H1 (cell line): ENCODE results near the gene CFAP74. TPM values are rescaled to one million over a fixed set of nuclear protein-coding genes. Genes with fewer than 3 reads are reported as not detected.

ENCODE experiments used
- CTCF ChIA-PET: fragments of 300-600 bp; sonication (Branson Sonifier 250); formaldehyde crosslinking; loops from one replicate; lab custom pipeline; 2021; ENCODE audit not compliant: partially characterized antibody; lab: Charles Lee
- POLR2A ChIA-PET: fragments of 300-600 bp; sonication (Branson Sonifier 250); formaldehyde crosslinking; loops from one replicate; lab custom pipeline; 2021; ENCODE audit warnings: inconsistent platforms; ENCODE audit not compliant: partially characterized antibody; lab: Charles Lee
- DNase-seq, 2 experiments: peaks; one replicate each; pipeline versions ENCODE4 v3.0.0 to v3.0.0-alpha.2; 2010 to 2022; ENCODE audit warnings: low spot score in 2 of 2, low read depth in 1 of 2, mixed read lengths in 1 of 2
- FAIRE-seq: peaks from 2 replicates; lab custom pipeline; 2011; peaks lifted over from hg19 to GRCh38; lab: Jason Lieb, UNC
- H2AFZ ChIP-seq: 2 replicates; pipeline ENCODE4 v1.8.1; 2012; ENCODE audit warnings: low read length, inconsistent platforms
- H2AK5ac ChIP-seq: 2 replicates; pipeline ENCODE4 v1.6.1; 2013; ENCODE audit warnings: low read depth, low read length
- H2BK120ac ChIP-seq: replicated peaks from 2 replicates; pipeline ENCODE3; 2013; ENCODE audit warnings: low read depth, low read length, inconsistent platforms
- H2BK12ac ChIP-seq: 2 replicates; pipeline ENCODE4 v1.6.1; 2013; ENCODE audit warnings: low read depth, low read length
- H2BK15ac ChIP-seq: 2 replicates; pipeline ENCODE4 v1.6.1; 2013; ENCODE audit warnings: low read length
- H2BK20ac ChIP-seq: 2 replicates; pipeline ENCODE4 v1.6.1; 2013; ENCODE audit warnings: low read length
- H2BK5ac ChIP-seq: 2 replicates; pipeline ENCODE4 v1.6.1; 2013; ENCODE audit warnings: low read depth, low read length
- H3K14ac ChIP-seq: 2 replicates; pipeline ENCODE4 v1.6.1; 2013; ENCODE audit warnings: inconsistent platforms; ENCODE audit not compliant: insufficient read length
- H3K18ac ChIP-seq: 2 replicates; pipeline ENCODE4 v1.6.1; 2013; ENCODE audit warnings: low read length; ENCODE audit errors: extremely low read depth
- H3K23ac ChIP-seq: 2 replicates; pipeline ENCODE4 v1.6.1; 2013; ENCODE audit warnings: inconsistent platforms; ENCODE audit not compliant: insufficient read length
- H3K23me2 ChIP-seq: 2 replicates; pipeline ENCODE4 v1.6.1; 2013; ENCODE audit warnings: low read depth, low read length
- H3K27ac ChIP-seq: 2 replicates; pipeline ENCODE4 v1.6.1; 2011; ENCODE audit warnings: low read depth, low read length, inconsistent platforms
- H3K27me3 ChIP-seq, 4 experiments: replicated peaks in 1 of 4; 1 replicate in 1 of 4; 2 replicates in 3 of 4; pipeline versions ENCODE4 v1.6.1 to v1.8.1; 2011 to 2013; ENCODE audit warnings: low read length in 3 of 4, mild to moderate bottlenecking in 3 of 4, inconsistent platforms in 2 of 4, mixed read lengths in 2 of 4, moderate library complexity in 1 of 4; ENCODE audit not compliant: control insufficient read depth in 3 of 4, insufficient read depth in 3 of 4; ENCODE audit errors: extremely low read depth in 1 of 4
- H3K36me3 ChIP-seq, 4 experiments: 2 replicates each; pipeline versions ENCODE4 v1.6.1 to v1.8.1; 2011 to 2013; ENCODE audit warnings: mild to moderate bottlenecking in 4 of 4, low read length in 3 of 4, moderate library complexity in 2 of 4, control low read depth in 1 of 4, inconsistent platforms in 1 of 4; ENCODE audit not compliant: insufficient read depth in 4 of 4, control insufficient read depth in 2 of 4
- H3K4ac ChIP-seq: replicated peaks from 2 replicates; pipeline ENCODE3; 2013; ENCODE audit warnings: low read length, low read depth, mixed read lengths, inconsistent platforms; ENCODE audit not compliant: insufficient read length
- H3K4me1 ChIP-seq, 4 experiments: replicated peaks in 1 of 4; 1 replicate in 1 of 4; 2 replicates in 3 of 4; pipeline versions ENCODE4 v1.6.1 to v1.8.1; 2011 to 2013; ENCODE audit warnings: low read length in 3 of 4, inconsistent platforms in 2 of 4, mixed read lengths in 1 of 4; ENCODE audit not compliant: insufficient read depth in 4 of 4, control insufficient read depth in 3 of 4
- H3K4me2 ChIP-seq, 2 experiments: 2 replicates each; pipeline versions ENCODE4 v1.6.1 to v1.8.1; 2011 to 2013; ENCODE audit warnings: low read depth in 2 of 2, low read length in 2 of 2, control low read depth in 1 of 2, inconsistent platforms in 1 of 2, mild to moderate bottlenecking in 1 of 2; ENCODE audit not compliant: insufficient read depth in 1 of 2
- H3K4me3 ChIP-seq, 4 experiments: fragments of 200-600, 300-600 bp in 1 of 4; sonication (generic), shearing (Covaris generic), sonication (Bioruptor Twin) in 1 of 4; 2 replicates each; pipeline versions ENCODE4 v1.5.1 to v1.8.1; 2011 to 2016; ENCODE audit warnings: low read length in 4 of 4, low read depth in 3 of 4, control low read depth in 2 of 4, inconsistent platforms in 2 of 4, mild to moderate bottlenecking in 2 of 4, mixed read lengths in 1 of 4, moderate library complexity in 1 of 4; ENCODE audit not compliant: insufficient read depth in 2 of 4; ENCODE audit errors: extremely low read depth in 1 of 4
- H3K56ac ChIP-seq: replicated peaks from 2 replicates; pipeline ENCODE3; 2013; ENCODE audit warnings: low read depth, mild to moderate bottlenecking, mixed read lengths, low read length, inconsistent platforms; ENCODE audit not compliant: insufficient read length
- H3K79me1 ChIP-seq: 2 replicates; pipeline ENCODE4 v1.6.1; 2013; ENCODE audit warnings: low read depth, low read length, control low read depth
- H3K79me2 ChIP-seq, 2 experiments: 2 replicates each; pipeline versions ENCODE4 v1.6.1 to v1.8.1; 2012 to 2013; ENCODE audit warnings: low read length in 2 of 2, mild to moderate bottlenecking in 2 of 2, inconsistent platforms in 1 of 2; ENCODE audit not compliant: insufficient read depth in 2 of 2, control insufficient read depth in 1 of 2
- H3K9ac ChIP-seq, 4 experiments: replicated peaks in 1 of 4; 1 replicate in 1 of 4; 2 replicates in 3 of 4; pipeline versions ENCODE4 v1.6.1 to v1.8.1; 2011 to 2013; ENCODE audit warnings: low read depth in 3 of 4, low read length in 3 of 4, control low read depth in 2 of 4, mild to moderate bottlenecking in 2 of 4, moderate library complexity in 2 of 4, inconsistent platforms in 1 of 4; ENCODE audit errors: extremely low read depth in 1 of 4
- H3K9me3 ChIP-seq, 2 experiments: 2 replicates each; pipeline versions ENCODE4 v1.6.1 to v1.8.1; 2012 to 2013; ENCODE audit warnings: mild to moderate bottlenecking in 2 of 2, moderate library complexity in 2 of 2, control low read depth in 1 of 2, inconsistent platforms in 1 of 2, low read depth in 1 of 2, low read length in 1 of 2, mixed read lengths in 1 of 2; ENCODE audit not compliant: insufficient read depth in 2 of 2
- H4K20me1 ChIP-seq, 2 experiments: replicated peaks in 1 of 2; 2 replicates each; pipeline versions ENCODE3 to v1.8.1; 2011 to 2013; ENCODE audit warnings: inconsistent platforms in 2 of 2, low read length in 2 of 2, mild to moderate bottlenecking in 1 of 2; ENCODE audit not compliant: insufficient read depth in 2 of 2, control insufficient read depth in 1 of 2
- H4K5ac ChIP-seq: 2 replicates; pipeline ENCODE4 v1.6.1; 2013; ENCODE audit warnings: low read length, low read depth, mixed read lengths, inconsistent platforms; ENCODE audit not compliant: insufficient read length
- H4K8ac ChIP-seq: 2 replicates; pipeline ENCODE4 v1.8.0; 2013; ENCODE audit warnings: mild to moderate bottlenecking, moderate library complexity, low read length, inconsistent platforms; ENCODE audit not compliant: insufficient read depth; ENCODE audit errors: extremely low read depth
- H4K91ac ChIP-seq: replicated peaks from 2 replicates; pipeline ENCODE3; 2013; ENCODE audit warnings: low read length, mixed read lengths, inconsistent platforms; ENCODE audit not compliant: insufficient read length
- ASH2L ChIP-seq: fragments of 200-600, 300-600 bp; sonication (generic); IDR thresholded peaks from one replicate; pipeline ENCODE4 v1.7.1; 2017; ENCODE audit warnings: low read length
- GABPA ChIP-seq: IDR thresholded peaks from 2 replicates; pipeline ENCODE4 v1.6.1; 2011; ENCODE audit warnings: mild to moderate bottlenecking, low read length, moderate library complexity, borderline replicate concordance; ENCODE audit not compliant: insufficient read depth
- POLR2A ChIP-seq, 2 experiments: IDR thresholded peaks; 1 replicate in 1 of 2; 2 replicates in 1 of 2; pipeline ENCODE4 v1.6.1; 2011; ENCODE audit warnings: low read depth in 2 of 2, low read length in 2 of 2, mild to moderate bottlenecking in 2 of 2; ENCODE audit errors: control extremely low read depth in 1 of 2
- SIRT6 ChIP-seq: IDR thresholded peaks from one replicate; pipeline ENCODE4 v1.7.1; 2012; ENCODE audit warnings: low read length, inconsistent platforms
- SP1 ChIP-seq: IDR thresholded peaks from 2 replicates; pipeline ENCODE4 v1.6.1; 2011; ENCODE audit warnings: low read depth, low read length
- SP2 ChIP-seq: IDR thresholded peaks from 2 replicates; pipeline ENCODE4 v1.6.1; 2012; ENCODE audit warnings: mild to moderate bottlenecking, low read length, inconsistent platforms
- SP4 ChIP-seq: IDR thresholded peaks from 2 replicates; pipeline ENCODE4 v1.6.1; 2012; ENCODE audit warnings: low read length, inconsistent platforms
- TBP ChIP-seq: IDR thresholded peaks from 2 replicates; pipeline ENCODE4 v1.6.1; 2011; ENCODE audit warnings: low read depth, low read length, improper control_type of control experiment
- TCF12 ChIP-seq: IDR thresholded peaks from 2 replicates; pipeline ENCODE4 v1.6.1; 2011; ENCODE audit warnings: low read depth, mild to moderate bottlenecking, low read length
- WGBS, 2 experiments: shearing (Covaris generic) in 1 of 2; methylation state at CpG; one replicate each; pipeline versions ENCODE4 v1.1.6 to v1.1.7; 2013 to 2015; ENCODE audit warnings: low lambda C conversion rate in 2 of 2, mixed read lengths in 2 of 2, inconsistent platforms in 1 of 2, low coverage in 1 of 2, missing lambda C conversion rate in 1 of 2; ENCODE audit not compliant: insufficient replicate concordance in 2 of 2, insufficient coverage in 1 of 2, insufficient read length in 1 of 2; ENCODE audit errors: extremely low coverage in 1 of 2, missing lambda C conversion rate in 1 of 2; 5-methylcytosine and 5-hydroxymethylcytosine counted together
- polyA plus RNA-seq, 7 experiments: library from polyadenylated mRNA; depleted of rRNA in 3 of 7; stranded (reverse) in 5 of 7; unstranded in 2 of 7; fragments of >200 nt in 5 of 7; fragments of 200-250 nt in 2 of 7; gene quantifications; 1 replicate in 5 of 7; 2 replicates in 1 of 7; 4 replicates in 1 of 7; pipeline versions ENCODE4 v1.2.1 to v1.2.3, GENCODE V29; 2011 to 2013; ENCODE audit warnings: missing spikeins in 2 of 7, mixed read lengths in 2 of 7
- total RNA-seq: library from RNA; stranded (reverse); fragmentation: NEBNext Ultra II Directional; extraction: Animal tissue kit (Norgen Biotek cat#: 25700); gene quantifications from 2 replicates; pipeline ENCODE4 v1.2.1, GENCODE V29; 2021
- TF ChIP-seq, protein P1 (sequence below): IDR thresholded peaks from 2 replicates; pipeline ENCODE4 v1.6.1; 2011; ENCODE audit warnings: low read length, improper control_type of control experiment
- TF ChIP-seq, protein P2 (sequence below), 3 experiments: IDR thresholded peaks; 1 replicate in 2 of 3; 2 replicates in 1 of 3; pipeline versions ENCODE4 v1.5.1 to v1.6.1; 2011; ENCODE audit warnings: low read length in 3 of 3, mild to moderate bottlenecking in 3 of 3, inconsistent platforms in 2 of 3, low read depth in 1 of 3, moderate library complexity in 1 of 3; ENCODE audit not compliant: insufficient read depth in 1 of 3; ENCODE audit errors: control extremely low read depth in 1 of 3

CFAP74 gene
- total and polyA plus RNA-seq, 2 of the 8 experiments (the other 6 are each of a cell fraction or from before 2014, with no cell fraction given) = 0.09 to 0.20 TPM

DNA sequence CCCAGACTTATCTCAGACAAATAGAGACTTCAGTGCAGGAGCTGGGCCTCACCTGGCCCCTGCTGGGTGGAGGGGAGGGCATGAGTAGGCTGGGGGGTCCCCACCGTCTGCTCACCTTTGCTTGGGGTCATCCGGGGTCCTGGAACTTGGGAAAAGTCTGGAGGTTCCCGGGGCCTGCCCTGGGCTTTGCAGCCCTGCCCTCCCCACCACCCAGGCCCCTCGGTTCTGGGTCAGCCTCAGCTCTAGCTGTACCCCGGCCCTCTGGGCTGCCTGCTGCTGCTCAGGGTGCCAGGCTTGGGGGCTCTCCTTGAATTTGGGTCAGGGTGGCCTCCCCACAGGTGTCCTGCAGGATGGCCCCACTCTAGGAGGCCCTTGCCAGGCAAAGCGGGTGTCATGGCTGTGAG, 82.1 kb downstream of the CFAP74 start:
- Histone ChIP-seq H3K36me3 (no peaks in the 10 kb centered on the region), H2BK5ac (no peak overlapping the region), H2BK20ac (no peak overlapping the region), H3K9ac (no peak overlapping the region), H3K4me1 (peaks cover 0 to 15% (median 10%) of the 10 kb centered on the region in 4 experiments; a peak in 6 of 7 replicates), H4K91ac (no peak overlapping the region), H2BK12ac (no peak overlapping the region), H2AK5ac (peak overlapping the region; percentile 39; the same call in 1 of the 2 replicates), H4K20me1 (no peaks in the 10 kb centered on the region), H3K4ac (no peak overlapping the region), H4K5ac (no peak overlapping the region), H3K23me2 (peaks cover 4% of the 10 kb centered on the region; the same call in 1 of the 2 replicates), H4K8ac (no peak overlapping the region), H3K27ac (no peak overlapping the region), H3K23ac (no peak overlapping the region), H3K9me3 (peaks cover 0 to 10% of the 10 kb centered on the region in 2 experiments; a peak in 1 of 4 replicates), H2AFZ (no peak overlapping the region), H3K27me3 (peaks cover 0 to 2% (median under 1%) of the 10 kb centered on the region in 4 experiments; a peak in 2 of 7 replicates), H3K14ac (no peak overlapping the region), H3K79me1 (no peaks in the 10 kb centered on the region), H2BK15ac (no peak overlapping the region), H2BK120ac (no peak overlapping the region), H3K4me2 (no peak overlapping the region), H3K56ac (no peak overlapping the region), H3K4me3 (no peak overlapping the region), H3K79me2 (no peaks in the 10 kb centered on the region), H3K18ac (no peak overlapping the region)
- POLR2A ChIA-PET = interaction anchor here (2.6 kb wide), 1 partner anchor 9 kb away, joined by 14 read pairs; no protein-coding TSS in a partner anchor
- CTCF ChIA-PET = interaction anchor here (0.6 to 1.3 kb wide), 5 partner anchors 20 to 309 kb away, joined by 3 to 8 read pairs (median 4); no protein-coding TSS in a partner anchor
- no peak for DNase-seq
- no peak for FAIRE-seq
- WGBS, 2 experiments = 82% methylated on average over 6 of the region's 6 CpGs; no CpG with 5 or more reads in 1 of the 2 experiments
- TF ChIP-seq, protein P1, sequence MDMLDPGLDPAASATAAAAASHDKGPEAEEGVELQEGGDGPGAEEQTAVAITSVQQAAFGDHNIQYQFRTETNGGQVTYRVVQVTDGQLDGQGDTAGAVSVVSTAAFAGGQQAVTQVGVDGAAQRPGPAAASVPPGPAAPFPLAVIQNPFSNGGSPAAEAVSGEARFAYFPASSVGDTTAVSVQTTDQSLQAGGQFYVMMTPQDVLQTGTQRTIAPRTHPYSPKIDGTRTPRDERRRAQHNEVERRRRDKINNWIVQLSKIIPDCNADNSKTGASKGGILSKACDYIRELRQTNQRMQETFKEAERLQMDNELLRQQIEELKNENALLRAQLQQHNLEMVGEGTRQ = no peak
- TF ChIP-seq TBP = no peak
- TF ChIP-seq, protein P2, sequence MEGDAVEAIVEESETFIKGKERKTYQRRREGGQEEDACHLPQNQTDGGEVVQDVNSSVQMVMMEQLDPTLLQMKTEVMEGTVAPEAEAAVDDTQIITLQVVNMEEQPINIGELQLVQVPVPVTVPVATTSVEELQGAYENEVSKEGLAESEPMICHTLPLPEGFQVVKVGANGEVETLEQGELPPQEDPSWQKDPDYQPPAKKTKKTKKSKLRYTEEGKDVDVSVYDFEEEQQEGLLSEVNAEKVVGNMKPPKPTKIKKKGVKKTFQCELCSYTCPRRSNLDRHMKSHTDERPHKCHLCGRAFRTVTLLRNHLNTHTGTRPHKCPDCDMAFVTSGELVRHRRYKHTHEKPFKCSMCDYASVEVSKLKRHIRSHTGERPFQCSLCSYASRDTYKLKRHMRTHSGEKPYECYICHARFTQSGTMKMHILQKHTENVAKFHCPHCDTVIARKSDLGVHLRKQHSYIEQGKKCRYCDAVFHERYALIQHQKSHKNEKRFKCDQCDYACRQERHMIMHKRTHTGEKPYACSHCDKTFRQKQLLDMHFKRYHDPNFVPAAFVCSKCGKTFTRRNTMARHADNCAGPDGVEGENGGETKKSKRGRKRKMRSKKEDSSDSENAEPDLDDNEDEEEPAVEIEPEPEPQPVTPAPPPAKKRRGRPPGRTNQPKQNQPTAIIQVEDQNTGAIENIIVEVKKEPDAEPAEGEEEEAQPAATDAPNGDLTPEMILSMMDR (IDR thresholded peaks at IDR 0.05; ENCODE audit: control extremely low read depth in 1 of 3, insufficient read depth in 1 of 3, low read depth in 1 of 3, low read length in 3 of 3) = no peak
- TF ChIP-seq TCF12 = no peak
- no peak for TF ChIP-seq SIRT6
- TF ChIP-seq SP2 = no peak
- no peak for TF ChIP-seq GABPA
- no peak for TF ChIP-seq SP1
- no peak for TF ChIP-seq ASH2L
- no peak for TF ChIP-seq POLR2A (IDR thresholded peaks at IDR 0.05; ENCODE audit: control extremely low read depth in 1 of 2, low read depth in 2 of 2, low read length in 2 of 2)
- no peak for TF ChIP-seq SP4
